ENCODE results near the gene SH3BP5L.

GRCh38 chr1:248838357-248839167, 12.8 kb upstream of the SH3BP5L start:
- TF ChIP-seq, protein P1, sequence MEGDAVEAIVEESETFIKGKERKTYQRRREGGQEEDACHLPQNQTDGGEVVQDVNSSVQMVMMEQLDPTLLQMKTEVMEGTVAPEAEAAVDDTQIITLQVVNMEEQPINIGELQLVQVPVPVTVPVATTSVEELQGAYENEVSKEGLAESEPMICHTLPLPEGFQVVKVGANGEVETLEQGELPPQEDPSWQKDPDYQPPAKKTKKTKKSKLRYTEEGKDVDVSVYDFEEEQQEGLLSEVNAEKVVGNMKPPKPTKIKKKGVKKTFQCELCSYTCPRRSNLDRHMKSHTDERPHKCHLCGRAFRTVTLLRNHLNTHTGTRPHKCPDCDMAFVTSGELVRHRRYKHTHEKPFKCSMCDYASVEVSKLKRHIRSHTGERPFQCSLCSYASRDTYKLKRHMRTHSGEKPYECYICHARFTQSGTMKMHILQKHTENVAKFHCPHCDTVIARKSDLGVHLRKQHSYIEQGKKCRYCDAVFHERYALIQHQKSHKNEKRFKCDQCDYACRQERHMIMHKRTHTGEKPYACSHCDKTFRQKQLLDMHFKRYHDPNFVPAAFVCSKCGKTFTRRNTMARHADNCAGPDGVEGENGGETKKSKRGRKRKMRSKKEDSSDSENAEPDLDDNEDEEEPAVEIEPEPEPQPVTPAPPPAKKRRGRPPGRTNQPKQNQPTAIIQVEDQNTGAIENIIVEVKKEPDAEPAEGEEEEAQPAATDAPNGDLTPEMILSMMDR (IDR thresholded peaks at IDR 0.05), result peak in 1 of 5 experiments; percentile 41
- TF ChIP-seq POLR2A (IDR thresholded peaks at IDR 0.05) (peak; percentile 58 to 92), EP300 (IDR thresholded peaks at IDR 0.05) (peak; percentile 19 to 96)

Measured in tibial nerve (tissue), 4 donors.